C4-2B (cell line): Measurements from ENCODE around the gene PRTFDC1.
"Not testable (repeated sequence)": the region's sequence is repeated elsewhere in the genome, so short reads cannot be mapped to it uniquely, and the experiment has no call there.

ENCODE experiments used
- CTCF ChIP-seq: fragments of 450-650 bp; conservative IDR thresholded peaks from 2 replicates; pipeline ENCODE4 v1.5.1; 2017; ENCODE audit warnings: mild to moderate bottlenecking
- ZFX ChIP-seq: fragments of 450-650 bp; IDR thresholded peaks from 2 replicates; pipeline ENCODE4 v1.6.1; 2017

GRCh38 chr10:24957624-24958051 lies 5.2 kb upstream of the PRTFDC1 start:
- not testable (repeated sequence) for TF ChIP-seq CTCF, ZFX
